AG08396 (cell line): Measurements from ENCODE around the gene GALNT10.

Experiments used
- DNase-seq: peaks from one replicate; pipeline ENCODE4 v3.0.0; 2012; ENCODE audit warnings: low spot score, mixed read lengths

GALNT10 gene

DNA sequence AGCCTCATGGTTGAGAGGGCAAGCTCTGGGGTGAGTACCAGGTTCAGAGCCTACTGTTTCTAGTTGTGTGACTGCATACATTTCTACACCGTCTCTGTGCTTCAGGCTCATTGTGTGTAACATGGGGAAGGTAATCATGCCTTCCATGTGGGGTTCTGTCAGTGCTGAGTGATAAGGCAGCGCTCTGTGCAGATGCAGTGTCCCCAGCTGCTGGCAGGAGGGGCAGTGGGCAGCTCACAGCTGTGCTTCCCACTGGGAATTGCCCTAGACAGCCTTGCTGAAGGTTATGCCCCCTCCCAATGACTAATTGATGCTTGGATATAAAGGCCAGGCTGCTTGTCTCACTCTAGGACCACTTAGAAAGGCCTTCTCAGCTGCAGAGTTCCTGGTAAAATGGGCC, 133.5 kb downstream of the GALNT10 start:
- no peak for DNase-seq

DNA sequence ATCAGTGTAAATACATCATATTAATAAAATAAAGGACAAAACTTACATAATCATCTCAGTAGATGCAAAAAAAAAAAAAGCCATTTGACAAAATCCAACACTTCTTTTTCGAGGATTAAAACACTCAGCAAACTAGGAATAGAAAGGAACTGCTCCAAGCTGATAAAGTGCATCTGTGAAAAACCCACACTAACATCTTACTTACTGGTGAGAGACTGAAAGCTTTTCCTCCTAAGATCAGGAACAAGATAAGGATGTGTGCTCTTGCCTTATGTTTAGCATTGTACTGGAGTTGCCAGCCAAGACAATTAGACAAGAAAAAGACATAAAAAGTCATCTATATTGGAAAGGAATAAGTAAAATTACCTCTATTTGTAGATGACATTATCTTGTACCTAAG, 135.0 kb downstream of the GALNT10 start:
- no peak for DNase-seq

DNA sequence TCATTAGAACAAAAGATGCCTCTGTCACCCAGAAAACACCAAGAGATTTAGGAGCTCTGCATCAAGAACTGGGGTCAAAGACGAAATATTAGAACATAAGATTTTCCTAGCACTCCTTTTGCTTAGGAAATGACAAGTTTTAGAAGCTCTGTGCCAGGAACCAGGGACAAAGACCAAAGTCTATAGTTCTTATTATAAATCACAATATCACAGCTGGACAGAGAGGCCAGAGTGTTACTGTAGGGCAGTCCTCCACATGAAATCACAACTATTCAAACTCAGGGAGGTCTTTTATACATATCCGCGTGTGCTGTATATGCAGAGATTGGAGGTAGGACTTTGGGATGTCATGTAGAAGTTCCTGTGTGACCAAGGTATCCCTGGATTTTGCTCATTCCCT, 138.5 kb downstream of the GALNT10 start:
- DNase-seq, result no peak

DNA sequence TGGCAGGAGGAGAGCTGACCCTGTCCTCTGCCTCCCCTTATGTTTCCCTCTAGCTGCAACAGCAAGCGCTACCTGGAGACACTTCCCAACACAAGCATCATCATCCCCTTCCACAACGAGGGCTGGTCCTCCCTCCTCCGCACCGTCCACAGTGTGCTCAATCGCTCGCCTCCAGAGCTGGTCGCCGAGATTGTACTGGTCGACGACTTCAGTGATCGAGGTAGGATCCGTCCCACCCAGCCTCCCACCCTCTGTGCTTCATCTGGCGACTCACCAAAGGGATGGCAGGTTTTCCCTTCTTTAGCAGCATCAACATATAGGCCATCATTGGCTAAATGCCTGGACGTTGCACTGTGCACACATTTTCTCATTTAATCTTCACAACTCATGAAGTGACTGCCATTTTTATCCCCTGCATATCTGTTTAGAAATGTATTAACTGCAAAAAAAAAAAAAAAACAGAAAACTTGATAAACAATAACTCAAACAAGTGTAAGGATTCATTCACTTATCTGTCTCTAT, 139.0 kb downstream of the GALNT10 start:
- DNase-seq, result no peak

DNA sequence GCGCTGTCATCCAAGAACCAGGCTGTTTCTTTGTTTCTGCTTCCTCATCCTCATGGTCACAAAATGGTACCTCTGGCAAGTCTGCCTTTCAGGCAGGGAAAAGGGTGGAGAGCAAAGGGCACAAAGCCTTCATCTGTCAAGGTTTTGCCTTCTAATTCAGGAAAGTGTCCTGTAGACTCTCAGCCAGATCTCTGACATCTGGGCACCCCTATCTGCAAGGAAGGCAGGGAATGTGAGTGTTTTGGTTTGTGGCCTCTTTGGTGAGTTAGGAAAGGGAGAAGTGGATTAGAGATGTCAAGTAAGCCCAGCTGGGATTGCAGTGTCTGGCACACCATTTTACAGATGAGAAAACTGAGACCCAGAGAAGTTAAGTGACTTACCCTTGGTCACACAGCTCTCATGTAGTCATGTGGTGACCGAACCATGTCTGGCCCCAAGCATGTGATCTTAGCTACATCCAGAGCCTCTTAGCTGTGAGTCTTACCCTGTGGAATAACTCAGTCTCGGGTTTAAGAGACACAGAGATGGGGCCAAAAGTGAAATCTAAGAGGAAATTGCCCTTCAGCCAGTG, 139.6 kb downstream of the GALNT10 start:
- DNase-seq, result no peak

DNA sequence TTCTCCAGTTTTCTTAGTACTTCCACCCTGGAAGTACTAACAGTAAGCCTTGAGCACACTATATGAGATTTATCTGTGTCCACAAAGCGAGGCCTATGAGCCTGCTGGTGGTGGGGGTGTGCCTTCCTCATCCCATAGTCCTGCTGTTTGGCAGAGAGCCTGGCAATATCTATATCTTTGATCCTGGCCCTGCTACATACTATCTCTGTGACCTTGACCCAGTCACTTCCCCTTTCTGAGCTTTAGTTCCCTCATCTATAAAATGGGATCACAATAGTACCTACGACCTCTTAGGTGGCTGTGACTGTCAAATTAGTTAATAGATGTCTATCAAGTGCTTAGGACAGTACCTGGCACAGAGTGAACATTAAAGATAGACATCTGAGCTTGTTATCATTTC, 140.7 kb downstream of the GALNT10 start:
- DNase-seq, result no peak

DNA sequence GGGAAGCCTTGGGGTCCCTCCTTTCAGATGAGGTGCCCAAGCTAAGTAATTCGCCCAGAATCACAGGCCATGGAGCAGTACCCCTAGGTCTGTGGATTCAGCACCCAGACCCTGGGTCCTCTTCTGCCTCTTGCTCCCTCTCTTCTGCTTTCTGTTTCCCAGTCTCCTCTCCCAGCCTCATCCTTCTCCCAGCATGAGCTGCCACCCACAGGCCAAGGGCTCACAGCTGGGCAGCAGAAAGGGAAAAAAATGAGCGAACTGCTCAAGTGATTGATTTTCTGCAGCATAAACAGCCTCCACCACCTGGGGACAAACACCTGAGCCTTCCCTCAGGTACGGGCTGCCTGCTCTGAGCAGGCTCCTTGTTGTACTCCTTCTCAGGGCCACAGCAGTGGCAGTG, 141.4 kb downstream of the GALNT10 start:
- no peak for DNase-seq

DNA sequence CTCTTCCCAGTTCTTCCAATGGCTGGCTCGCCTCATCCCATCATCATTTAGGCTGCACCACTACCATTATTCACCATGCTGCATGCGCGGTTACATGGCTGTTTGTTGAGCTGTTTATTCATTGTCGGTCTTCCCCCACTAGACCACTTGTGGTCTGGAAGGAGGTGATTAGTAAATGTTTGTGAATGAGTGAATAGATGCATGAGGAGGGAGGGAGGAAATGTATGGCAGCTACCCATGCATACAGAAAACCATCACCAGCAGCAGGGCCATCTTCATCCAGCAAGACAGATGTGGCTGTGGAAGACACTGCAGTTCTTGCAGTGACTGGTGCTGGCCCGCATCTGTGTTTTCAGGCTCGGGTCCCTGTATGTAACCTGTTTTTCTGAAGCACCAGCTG, 141.9 kb downstream of the GALNT10 start:
- no peak for DNase-seq

DNA sequence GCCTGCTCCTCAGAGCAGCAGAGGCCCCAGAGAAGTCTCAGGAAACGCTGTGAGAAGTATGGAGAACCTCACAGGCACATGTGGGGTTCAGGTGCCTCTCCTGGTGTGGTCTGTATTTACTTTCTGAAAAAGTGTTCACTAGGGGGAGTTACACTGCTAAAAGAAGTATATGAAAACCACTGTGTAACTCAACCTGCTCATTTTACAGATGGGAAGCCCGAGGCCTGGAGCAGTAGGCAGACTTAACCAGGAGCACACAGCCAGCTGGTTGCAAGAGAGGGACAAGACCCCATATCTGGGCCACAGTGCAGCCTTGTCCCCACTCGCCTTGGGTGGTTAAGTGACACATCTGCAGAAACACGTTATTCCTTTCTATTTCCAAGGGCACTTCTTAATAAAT, 142.5 kb downstream of the GALNT10 start:
- no peak for DNase-seq

DNA sequence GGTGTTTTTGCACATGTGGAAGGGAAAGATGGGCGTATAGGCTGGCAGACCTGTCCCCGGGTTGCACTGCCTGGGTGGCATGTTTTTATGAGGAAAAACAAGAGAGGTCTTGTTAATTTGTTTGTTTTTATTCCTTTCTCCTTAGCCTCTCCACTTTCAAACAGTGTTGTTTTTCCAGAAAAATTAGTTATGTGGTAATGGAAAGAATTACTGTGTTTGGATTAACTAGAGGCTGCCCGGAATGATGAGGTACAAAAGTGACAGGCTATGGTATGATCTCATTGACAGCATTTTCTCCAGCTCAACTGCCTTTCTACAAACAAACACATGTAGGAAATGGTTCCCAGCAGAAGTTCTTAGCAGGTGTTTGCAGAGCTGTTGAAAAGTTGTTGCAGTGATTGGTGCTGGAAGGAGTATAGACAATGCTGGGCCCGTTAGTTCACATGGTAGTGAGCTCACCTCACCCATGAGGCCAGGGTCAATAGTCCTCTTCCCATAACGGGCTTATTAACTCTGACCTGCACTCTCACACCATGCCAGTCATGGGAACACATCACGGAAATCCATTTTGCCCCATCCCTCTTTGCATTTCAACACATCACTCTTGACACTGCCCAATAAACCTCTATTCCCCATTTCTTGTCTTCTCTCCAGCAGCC, 144.0 kb downstream of the GALNT10 start:
- DNase-seq, result no peak

DNA sequence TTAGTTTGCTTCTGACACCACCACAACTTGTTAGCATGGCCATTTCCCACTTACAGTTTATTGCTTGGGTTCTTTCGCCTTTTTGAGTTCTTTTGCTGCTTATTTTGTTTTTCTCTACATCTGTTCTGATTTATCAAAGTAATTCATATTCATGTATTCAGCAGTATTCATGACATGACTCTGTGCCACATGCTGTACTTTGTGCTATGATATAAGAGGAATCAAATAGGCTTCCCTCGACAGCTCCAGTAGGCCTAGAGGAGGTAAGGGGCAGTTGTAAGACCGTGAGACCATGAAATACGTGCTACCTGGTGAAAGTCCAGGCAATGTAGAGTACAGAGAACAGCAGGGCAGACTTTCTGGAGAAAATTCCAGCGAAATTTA, 144.5 kb downstream of the GALNT10 start:
- no peak for DNase-seq

DNA sequence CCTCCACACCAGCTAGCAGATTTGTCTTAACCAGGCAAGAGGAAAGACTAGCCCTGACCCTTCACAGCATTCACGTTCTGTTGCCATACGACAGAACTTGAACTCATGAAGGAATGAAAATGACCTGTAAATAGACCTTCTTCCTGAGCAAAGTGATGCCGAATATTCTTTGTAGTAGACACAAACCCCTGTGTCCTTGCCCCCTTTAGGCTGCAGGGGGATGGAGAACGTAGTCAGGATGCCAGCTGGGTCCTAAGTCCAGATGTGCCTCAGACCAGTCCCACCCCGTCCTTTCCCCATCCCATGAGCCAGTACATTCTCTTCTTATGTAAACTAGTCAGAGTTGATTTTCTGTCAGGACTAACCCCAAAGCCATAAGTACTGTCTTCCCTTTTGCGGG, 151.1 kb downstream of the GALNT10 start:
- no peak for DNase-seq

DNA sequence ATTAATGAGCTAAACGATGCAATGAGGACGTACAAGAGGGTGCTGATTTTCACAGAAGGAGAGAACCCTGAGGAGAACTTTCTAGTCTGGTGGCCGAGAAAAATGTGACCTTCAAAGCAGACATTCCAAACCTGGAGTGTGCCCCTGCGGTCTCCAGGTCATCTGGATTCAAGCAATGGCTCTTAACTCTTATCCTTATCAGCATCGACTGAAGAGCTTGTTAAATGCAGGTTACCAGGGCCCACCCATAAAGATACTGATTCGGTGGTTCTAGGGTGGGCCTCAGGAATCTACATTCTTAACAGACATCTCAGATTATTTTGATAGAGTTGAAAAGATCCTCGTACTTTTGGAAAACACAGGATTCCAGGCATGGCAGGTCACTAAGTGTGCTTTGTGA, 151.7 kb downstream of the GALNT10 start:
- DNase-seq, result no peak

DNA sequence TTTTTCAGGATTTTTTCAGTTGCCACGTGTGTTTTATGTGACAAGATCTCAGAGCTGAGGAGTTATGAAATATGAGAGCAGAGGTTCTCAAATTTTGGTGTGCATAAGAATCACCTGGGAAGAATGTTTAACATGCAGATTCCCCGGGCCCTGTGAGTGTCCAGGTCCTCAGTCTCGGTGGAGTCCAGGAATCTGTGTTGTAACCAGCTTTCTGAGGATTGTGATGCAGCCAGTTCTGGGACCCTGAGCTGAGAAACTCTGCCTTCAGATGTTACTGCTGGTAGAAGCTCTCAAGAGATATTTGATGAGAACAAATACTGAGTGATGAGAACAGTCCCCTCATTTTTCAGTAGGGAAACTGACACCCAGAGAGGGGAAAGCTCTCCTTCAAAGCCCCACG, 152.4 kb downstream of the GALNT10 start:
- no peak for DNase-seq

DNA sequence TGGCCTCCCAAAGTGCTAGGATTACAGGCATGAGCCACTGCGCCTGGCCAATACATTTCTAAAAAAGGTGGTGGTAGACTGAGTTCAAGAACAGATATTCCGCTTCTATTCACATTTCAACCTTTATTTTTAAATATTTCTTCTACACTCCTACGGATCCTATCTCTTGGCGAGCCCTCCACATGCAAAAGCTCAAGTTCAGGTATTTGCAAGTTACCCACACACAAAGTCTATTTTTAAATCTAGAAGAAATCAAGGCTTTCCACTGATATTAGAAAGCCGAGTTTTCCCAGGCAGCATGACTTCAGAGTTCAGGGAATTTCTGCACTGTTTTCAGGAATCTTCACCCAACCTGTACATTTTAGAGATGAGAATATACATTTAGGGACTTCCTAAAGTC, 153.9 kb downstream of the GALNT10 start:
- no peak for DNase-seq

DNA sequence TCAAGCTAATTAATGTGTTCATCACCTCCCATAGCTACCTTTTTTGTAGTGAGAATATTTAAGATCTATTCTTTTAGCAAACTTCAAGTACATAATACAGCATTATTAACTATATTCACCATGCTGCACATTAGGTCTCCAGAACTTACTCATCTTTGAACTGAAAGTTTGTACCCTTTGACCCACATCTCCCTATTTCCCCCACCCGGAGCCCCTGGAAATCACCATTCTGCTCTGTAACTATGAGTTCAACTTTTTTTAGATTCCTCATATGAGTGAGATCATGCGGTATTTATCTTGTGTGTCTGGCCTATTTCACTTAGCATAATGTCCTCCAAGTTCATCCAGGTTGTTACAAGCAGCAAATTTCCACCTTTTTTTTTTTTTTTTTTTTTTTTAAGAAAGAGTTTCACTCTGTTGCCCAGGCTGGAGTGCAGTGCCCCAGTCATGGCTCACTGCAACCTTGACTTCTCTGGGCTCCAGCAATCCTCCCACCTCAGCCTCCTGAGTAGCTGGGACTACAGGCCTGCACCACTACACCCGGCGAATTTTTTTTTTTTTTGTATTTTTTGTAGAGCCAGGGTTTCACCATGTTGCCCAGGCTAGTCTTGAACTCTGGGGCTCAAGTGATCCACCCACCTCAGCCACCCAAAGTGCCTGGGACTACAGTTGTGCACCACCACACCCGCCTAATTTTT, 154.9 kb downstream of the GALNT10 start:
- no peak for DNase-seq

DNA sequence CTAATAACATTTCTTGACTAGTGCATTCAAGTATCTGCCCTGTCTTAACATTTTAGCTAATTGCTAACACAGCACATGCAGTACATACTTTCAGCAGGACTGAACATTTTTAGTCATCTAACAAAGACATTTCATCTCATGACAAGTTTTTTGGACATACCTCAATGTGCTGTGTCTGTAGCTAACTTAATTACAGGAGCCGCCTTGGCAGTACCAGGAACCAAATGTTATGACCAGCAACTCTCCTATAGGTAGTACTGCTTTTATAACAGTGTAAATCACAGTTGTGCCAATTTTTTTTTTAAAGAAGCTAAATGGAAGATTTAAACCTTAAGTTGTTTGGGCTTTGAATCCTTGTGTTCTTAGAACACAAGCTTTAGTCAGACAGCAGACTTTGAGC, 155.9 kb downstream of the GALNT10 start:
- no peak for DNase-seq

DNA sequence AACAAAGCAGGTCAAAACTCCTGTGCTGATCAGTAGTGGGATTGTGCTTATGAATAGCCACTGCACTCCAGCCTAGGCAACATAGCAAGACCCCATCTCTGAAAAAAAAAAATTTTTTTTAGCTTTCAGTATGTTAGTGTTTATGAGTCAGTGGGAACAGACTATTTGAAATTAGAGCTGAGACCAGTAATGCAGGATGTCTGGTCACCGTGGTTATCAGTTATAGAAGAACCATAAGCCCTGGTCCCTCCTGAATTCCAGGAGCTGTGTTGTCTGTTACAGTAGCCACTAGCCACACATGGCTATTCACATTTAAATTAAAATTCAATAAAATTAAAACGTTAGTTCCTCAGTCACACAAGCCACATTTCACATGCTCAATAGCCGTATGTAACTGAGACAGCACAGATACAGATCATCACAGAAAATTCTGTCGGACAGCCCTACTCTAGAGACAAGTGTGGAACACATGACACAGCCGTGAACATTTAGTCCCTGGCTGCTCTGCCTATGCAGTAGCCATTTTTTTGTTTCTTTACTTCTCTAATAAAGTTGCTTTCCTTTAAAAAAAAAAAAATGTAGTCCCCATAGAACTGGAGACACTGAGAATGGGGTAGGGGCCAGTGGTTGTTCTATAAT, 159.2 kb downstream of the GALNT10 start:
- DNase-seq, result no peak

DNA sequence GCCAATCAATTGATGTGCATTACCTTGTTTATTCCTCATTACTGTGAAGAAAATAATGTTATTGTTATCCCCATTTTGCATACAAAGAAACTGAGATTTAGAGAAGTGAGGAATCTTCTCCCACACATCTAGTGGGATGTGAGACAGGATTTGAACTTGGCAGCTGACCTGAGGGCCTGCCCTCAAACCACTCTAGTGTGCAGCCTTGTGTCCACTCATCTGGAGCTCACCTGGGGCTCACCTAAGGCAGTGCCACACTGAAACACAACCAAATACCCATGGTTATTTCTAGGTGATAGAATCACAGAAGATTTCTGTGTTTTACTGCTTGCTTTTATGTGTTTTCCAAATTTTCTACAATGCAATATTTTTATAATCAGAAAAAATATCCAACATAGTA, 160.6 kb downstream of the GALNT10 start:
- no peak for DNase-seq

DNA sequence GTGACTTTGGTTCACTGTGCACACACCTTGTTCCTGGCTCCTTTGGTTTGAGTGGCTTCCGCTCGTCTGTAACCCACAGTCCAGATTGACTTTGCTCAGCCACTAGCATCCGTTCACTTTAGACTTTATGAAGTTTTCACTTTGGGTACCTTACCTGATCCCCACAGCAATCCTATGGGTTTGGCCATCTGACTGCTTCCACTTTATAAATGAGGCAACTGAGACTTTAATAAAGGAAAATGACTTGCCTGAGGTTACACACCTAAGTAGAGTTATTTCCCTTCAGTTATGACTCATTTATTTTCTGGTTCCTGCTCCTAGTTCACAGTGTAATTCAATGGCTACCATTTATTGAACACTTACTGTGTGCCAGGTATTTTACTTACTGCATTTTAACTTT, 161.0 kb downstream of the GALNT10 start:
- no peak for DNase-seq

DNA sequence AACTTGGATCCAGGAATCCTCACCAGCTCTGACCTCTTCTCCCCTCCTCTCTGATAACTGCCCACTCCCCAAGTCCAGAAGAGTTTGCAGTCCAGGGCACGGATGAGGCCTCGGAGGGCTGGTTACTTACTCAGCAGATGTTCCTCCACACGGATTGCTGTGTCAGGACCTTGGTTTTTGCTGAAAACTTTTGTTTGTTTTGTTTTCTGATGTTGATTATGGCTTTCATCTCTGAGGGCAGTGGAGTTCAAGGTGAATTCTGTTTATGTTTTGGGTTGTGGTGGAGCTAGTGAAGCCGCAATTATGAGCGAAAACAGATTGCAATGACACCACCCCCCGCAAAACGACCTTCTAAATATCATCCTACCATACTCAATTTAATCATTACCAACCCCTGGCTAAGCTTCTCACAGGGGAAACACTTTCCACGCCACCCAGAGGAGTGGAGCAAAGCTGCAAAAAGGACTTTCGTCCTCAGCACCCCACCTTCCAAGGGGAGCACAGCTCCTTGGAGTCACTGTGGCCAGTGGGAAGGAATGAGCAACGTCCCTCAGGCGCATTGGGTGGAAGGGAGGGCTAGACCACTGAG, 162.5 kb downstream of the GALNT10 start:
- no peak for DNase-seq

DNA sequence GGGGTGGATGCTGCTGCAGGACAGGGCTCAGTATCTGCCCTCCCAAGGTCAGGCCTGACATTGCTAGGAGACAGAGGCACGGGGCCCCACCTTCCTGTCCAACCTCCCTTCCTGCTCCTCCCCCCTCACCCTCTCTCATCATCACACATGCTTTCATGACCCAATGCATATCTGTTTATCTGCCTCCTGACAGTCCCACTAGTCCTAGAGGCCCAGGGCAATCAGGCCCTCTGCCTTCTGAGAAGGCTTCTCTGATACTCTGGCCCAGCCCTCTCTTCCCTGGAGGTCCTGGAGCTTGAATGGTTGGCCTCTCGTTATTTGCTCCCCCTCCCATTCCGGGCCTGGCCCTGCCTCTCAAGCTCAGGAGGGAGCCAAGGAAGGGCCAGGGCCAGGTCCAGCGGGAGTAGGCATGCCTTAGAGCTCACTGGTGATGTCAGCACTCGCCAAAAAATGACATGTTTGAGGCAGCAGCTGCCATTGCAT, 164.6 kb downstream of the GALNT10 start:
- DNase-seq, result no peak
